ENCODE measurements around the gene TMEM260. TPM values are rescaled to one million over a fixed set of nuclear protein-coding genes. Genes with fewer than 3 reads are reported as not detected.

Gene TMEM260
- total RNA-seq, 6 experiments from 2014 or later: 10.0 to 14.9 (median 11.5) TPM

Other genes starting within 250 kb of the TMEM260 start
- not detected for gene OTX2, start 230.7 kb downstream of the TMEM260 start, total RNA-seq

Data from right lobe of liver (tissue), 5 donors.